Measurements from ENCODE around the gene FZD10.

Gene FZD10

GRCh38 chr12:130202201-130202600, 39.9 kb downstream of the FZD10 start:
- in situ Hi-C loops (cut with MboI; ENCODE audit: low sequenced_read_pairs): no loop called here

- in situ Hi-C loops (cut with MboI; ENCODE audit: low sequenced_read_pairs): no loop called here
Measured at GRCh38 chr12:130203151-130203550, 40.9 kb downstream of the FZD10 start.

DNA sequence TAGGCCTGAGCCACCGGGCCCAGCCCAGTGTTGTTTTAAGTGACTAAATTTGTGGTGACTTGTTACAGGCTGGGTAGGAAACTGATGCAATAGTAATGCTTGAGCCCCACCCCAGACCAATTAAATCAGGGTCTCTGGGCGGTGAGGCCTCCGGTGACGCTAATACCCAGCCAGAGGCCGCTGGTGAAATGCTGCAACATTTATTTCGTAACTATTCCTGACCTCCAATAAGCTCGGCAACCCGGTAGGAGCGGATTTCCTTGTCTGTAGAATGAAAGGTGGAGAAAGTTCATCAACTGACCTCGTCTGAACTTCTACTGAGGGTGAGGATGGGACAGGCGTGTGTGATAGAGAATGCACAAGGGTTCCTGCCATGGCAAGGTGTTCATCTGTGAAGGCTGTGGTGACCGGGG, 42.3 kb downstream of the FZD10 start:
- in situ Hi-C loops (cut with MboI; ENCODE audit: low sequenced_read_pairs): no loop called here

DNA sequence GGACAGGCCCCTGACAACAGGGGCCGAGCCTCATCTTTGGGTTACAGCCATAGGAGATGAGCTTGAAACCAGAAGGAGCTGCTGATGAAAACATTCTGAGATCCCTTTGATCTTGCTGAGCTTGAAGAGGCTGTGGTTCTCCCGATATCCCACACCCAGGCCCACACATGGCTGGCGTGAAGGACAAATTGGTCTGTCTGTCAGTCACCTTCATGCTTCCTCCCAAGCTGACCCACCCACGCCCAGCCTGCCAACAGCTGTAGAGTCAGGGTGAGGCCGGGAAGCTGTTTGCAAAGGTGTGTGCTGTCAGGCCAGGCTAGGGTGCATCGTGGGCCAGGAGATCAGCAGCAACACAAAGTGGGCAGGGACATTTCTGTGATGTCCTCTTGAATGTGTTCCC, 43.2 kb downstream of the FZD10 start:
- in situ Hi-C loops (cut with MboI; ENCODE audit: low sequenced_read_pairs): no loop called here

GRCh38 chr12:130212384-130212989, 50.2 kb downstream of the FZD10 start:
- in situ Hi-C loops (cut with MboI; ENCODE audit: low sequenced_read_pairs): no loop called here

DNA sequence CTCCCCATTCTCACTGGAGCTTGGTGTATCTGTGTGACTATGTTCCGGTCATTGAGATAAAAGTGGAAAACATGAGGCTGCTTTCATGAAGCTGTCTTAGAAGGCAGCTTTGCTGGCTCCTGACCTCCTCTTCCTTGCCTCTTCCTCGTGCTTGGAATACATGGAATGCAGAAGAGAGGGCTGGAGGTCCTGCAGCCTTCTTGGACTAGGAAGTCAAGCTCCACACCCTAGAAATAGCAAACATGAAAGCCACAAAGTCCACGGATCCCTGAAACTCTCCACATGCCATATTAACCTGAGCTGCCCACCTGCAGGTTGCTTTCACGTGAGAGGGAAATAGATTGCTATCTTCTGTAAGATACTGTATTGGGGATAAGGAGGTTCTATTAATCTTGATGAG, 51.0 kb downstream of the FZD10 start:
- in situ Hi-C loops (cut with MboI; ENCODE audit: low sequenced_read_pairs): no loop called here

DNA sequence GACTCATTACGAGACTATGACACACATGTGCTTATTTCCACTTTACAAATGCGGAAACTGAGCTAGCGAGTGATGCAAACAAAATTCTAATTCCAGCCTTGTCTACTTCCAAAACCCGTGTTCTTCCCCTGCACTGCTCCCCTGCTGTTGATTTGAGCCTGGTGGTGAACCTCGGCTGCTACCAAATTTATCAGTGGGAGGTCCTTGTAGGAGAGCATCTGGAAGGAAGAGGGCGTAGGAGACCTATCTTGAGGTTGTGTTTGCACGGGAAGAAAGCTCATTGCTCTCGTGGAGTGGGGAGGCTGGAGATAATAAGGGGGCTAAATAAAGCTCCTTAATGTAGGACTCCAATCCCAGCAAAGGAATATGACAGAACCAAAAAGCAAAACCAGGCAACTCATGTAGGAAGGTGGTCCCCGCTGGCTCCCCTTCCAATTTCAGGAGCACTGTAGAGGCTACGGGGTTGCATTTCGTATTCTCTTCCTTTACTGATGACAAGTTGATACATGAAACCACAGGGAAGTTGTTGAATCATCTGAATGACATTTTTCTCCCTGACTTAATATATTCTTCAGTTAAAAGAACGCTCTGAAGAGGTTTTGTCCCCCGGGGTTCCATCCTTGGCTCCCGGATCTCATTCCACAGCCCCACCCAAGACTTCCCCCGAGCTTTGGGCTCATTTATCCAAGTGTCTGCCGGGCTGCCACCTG, 52.6 kb downstream of the FZD10 start:
- in situ Hi-C loops (cut with MboI; ENCODE audit: low sequenced_read_pairs): no loop called here

All from hTERT RPE-1 (cell line).